GM18505 (cell line): ENCODE results near the gene SPTAN1.

Experiments used
- ATAC-seq: cut with Tn5 transposase; IDR thresholded peaks from one replicate; pipeline ENCODE4 v1.9.1; 2021; ENCODE audit not compliant: unreplicated experiment
- POLR2A ChIP-seq: IDR thresholded peaks from 4 replicates; pipeline ENCODE4 v1.6.1; 2011; ENCODE audit warnings: borderline replicate concordance; ENCODE audit not compliant: insufficient read depth, insufficient read length; ENCODE audit errors: extremely low read depth

SPTAN1 gene

GRCh38 chr9:128625391-128626146, 73.2 kb downstream of the SPTAN1 start:
- no peak for ATAC-seq
- TF ChIP-seq POLR2A: no peak

- TF ChIP-seq POLR2A: no peak
- no peak for ATAC-seq
Observed at GRCh38 chr9:128626181-128626580, 73.8 kb downstream of the SPTAN1 start.

GRCh38 chr9:128627127-128627715, 74.8 kb downstream of the SPTAN1 start:
- TF ChIP-seq POLR2A: no peak
- ATAC-seq: no peak

- TF ChIP-seq POLR2A: no peak
- ATAC-seq: no peak
Observed at GRCh38 chr9:128627906-128628305, 75.5 kb downstream of the SPTAN1 start.

GRCh38 chr9:128628471-128629048, 76.2 kb downstream of the SPTAN1 start:
- TF ChIP-seq POLR2A: no peak
- ATAC-seq: no peak

- ATAC-seq: no peak
- no peak for TF ChIP-seq POLR2A
Observed at GRCh38 chr9:128629136-128629535, 76.7 kb downstream of the SPTAN1 start.

- no peak for TF ChIP-seq POLR2A
- no peak for ATAC-seq
Observed at GRCh38 chr9:128629852-128630545, 77.6 kb downstream of the SPTAN1 start.

- ATAC-seq: no peak
- no peak for TF ChIP-seq POLR2A
Observed at GRCh38 chr9:128631636-128632035, 79.2 kb downstream of the SPTAN1 start.

GRCh38 chr9:128632066-128632465, 79.7 kb downstream of the SPTAN1 start:
- no peak for TF ChIP-seq POLR2A
- ATAC-seq: no peak

GRCh38 chr9:128632486-128632885, 80.1 kb downstream of the SPTAN1 start:
- no peak for ATAC-seq
- no peak for TF ChIP-seq POLR2A

- ATAC-seq: no peak
- TF ChIP-seq POLR2A: no peak
Observed at GRCh38 chr9:128633057-128633456, 80.7 kb downstream of the SPTAN1 start.

GRCh38 chr9:128633601-128634000, 81.2 kb downstream of the SPTAN1 start:
- no peak for TF ChIP-seq POLR2A
- ATAC-seq: no peak

- ATAC-seq: no peak
- TF ChIP-seq POLR2A: no peak
Observed at GRCh38 chr9:128634111-128634510, 81.7 kb downstream of the SPTAN1 start.

- ATAC-seq: no peak
- no peak for TF ChIP-seq POLR2A
Observed at GRCh38 chr9:128634651-128635262, 82.4 kb downstream of the SPTAN1 start.
